Measurements from ENCODE around the gene CRKL. TPM values are rescaled to one million over a fixed set of nuclear protein-coding genes. Genes with fewer than 3 reads are reported as not detected.

The CRKL gene
- polyA plus RNA-seq, 1 of the 3 experiments (the other 2 are of a cell fraction) = 9.6 TPM

DNA sequence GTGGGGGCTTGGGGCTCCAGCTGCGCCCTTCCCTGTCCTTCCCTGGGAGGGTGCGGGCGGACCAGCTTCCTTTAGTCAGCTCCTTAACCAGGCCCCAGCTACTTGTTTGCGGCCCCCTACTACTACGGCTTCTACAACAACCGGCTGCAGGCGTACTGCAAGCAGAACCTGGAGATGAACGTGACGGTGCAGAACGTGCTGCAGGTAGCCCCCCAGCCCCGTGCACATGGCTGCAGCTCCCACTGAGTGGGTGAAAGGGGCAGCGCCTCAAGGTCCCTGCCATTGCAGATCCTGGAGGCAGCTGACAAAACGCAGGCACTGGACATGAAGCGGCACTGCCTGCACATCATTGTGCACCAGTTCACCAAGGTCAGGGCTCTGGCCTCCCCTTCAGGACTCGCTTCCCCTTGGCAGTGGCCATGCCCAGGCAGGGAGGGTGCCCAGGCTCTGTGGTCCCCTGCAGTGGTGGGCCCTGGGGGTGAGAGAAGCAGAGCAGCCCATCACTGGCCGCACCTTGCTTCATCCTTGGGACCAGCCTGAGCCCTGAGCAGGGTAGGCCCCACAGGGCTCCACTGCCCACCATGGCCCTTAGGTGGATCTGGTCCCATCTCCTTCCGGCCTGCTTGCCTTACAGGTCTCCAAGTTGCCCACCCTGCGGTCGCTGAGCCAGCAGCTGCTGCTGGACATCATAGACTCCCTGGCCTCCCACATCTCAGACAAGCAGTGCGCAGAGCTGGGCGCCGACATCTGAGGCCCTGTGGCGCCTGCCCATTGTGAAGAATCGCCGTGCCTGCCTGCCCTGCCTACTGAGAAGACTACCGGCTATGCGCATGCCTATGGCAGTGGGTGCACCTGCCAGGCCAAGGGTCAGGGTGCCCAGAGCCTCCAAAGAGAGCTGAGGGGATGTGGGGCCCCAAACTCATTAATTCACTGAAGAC, 79.7 kb downstream of the CRKL start:
- H3K4me3 ChIP-seq (ENCODE audit: low read depth in 2 of 2, low read length in 1 of 2) = no peak overlapping the region
- DNase-seq = no peak
- H2AFZ ChIP-seq (ENCODE audit: low read depth) = no peak overlapping the region
- no peak overlapping the region for H3K4me2 ChIP-seq
- H4K20me1 ChIP-seq (ENCODE audit: insufficient read depth) = 0 out of 2 replicates have a peak, but pooled peaks cover 5% of the 10 kb centered on the region
- H3K9me2 ChIP-seq = no peaks in the 10 kb centered on the region
- POLR2A ChIA-PET = interaction anchor here (1.2 to 1.4 kb wide), 2 partner anchors 15 to 18 kb away, joined by 3 to 6 read pairs; partner anchors contain the start of genes LZTR1 and P2RX6
- no peak overlapping the region for H3K9ac ChIP-seq
- H3K79me2 ChIP-seq (ENCODE audit: insufficient read depth) = peaks cover 21% of the 10 kb centered on the region
- TF ChIP-seq, protein P1, sequence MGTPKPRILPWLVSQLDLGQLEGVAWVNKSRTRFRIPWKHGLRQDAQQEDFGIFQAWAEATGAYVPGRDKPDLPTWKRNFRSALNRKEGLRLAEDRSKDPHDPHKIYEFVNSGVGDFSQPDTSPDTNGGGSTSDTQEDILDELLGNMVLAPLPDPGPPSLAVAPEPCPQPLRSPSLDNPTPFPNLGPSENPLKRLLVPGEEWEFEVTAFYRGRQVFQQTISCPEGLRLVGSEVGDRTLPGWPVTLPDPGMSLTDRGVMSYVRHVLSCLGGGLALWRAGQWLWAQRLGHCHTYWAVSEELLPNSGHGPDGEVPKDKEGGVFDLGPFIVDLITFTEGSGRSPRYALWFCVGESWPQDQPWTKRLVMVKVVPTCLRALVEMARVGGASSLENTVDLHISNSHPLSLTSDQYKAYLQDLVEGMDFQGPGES (IDR thresholded peaks at IDR 0.05; ENCODE audit: low read depth, low read length) = no peak
- TF ChIP-seq EZH2phosphoT487 (IDR thresholded peaks at IDR 0.05; ENCODE audit: borderline replicate concordance, low read depth) (no peak), RAD21 (IDR thresholded peaks at IDR 0.05; ENCODE audit: low read length) (no peak), RFX5 (IDR thresholded peaks at IDR 0.05; ENCODE audit: low read length) (no peak), POLR2AphosphoS5 (IDR thresholded peaks at IDR 0.05; ENCODE audit: low read depth, low read length) (no peak), FOXJ3 (CRISPR knock-in tag; IDR thresholded peaks at IDR 0.05) (no peak), NRF1 (IDR thresholded peaks at IDR 0.05; ENCODE audit: low read depth, low read length) (no peak), GABPA (IDR thresholded peaks at IDR 0.05; ENCODE audit: low read depth) (no peak), CHD2 (IDR thresholded peaks at IDR 0.05; ENCODE audit: low read length, partially characterized antibody) (no peak), NFIC (IDR thresholded peaks at IDR 0.05; ENCODE audit: borderline replicate concordance) (no peak), FOXM1 (IDR thresholded peaks at IDR 0.05; ENCODE audit: low read depth) (no peak), SMC3 (IDR thresholded peaks at IDR 0.05; ENCODE audit: low read depth, low read length) (no peak), SIN3A (IDR thresholded peaks at IDR 0.05; ENCODE audit: borderline replicate concordance, low read depth, low read length) (no peak), ELF1 (IDR thresholded peaks at IDR 0.05) (no peak)
- TF ChIP-seq, protein P2, sequence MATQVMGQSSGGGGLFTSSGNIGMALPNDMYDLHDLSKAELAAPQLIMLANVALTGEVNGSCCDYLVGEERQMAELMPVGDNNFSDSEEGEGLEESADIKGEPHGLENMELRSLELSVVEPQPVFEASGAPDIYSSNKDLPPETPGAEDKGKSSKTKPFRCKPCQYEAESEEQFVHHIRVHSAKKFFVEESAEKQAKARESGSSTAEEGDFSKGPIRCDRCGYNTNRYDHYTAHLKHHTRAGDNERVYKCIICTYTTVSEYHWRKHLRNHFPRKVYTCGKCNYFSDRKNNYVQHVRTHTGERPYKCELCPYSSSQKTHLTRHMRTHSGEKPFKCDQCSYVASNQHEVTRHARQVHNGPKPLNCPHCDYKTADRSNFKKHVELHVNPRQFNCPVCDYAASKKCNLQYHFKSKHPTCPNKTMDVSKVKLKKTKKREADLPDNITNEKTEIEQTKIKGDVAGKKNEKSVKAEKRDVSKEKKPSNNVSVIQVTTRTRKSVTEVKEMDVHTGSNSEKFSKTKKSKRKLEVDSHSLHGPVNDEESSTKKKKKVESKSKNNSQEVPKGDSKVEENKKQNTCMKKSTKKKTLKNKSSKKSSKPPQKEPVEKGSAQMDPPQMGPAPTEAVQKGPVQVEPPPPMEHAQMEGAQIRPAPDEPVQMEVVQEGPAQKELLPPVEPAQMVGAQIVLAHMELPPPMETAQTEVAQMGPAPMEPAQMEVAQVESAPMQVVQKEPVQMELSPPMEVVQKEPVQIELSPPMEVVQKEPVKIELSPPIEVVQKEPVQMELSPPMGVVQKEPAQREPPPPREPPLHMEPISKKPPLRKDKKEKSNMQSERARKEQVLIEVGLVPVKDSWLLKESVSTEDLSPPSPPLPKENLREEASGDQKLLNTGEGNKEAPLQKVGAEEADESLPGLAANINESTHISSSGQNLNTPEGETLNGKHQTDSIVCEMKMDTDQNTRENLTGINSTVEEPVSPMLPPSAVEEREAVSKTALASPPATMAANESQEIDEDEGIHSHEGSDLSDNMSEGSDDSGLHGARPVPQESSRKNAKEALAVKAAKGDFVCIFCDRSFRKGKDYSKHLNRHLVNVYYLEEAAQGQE (IDR thresholded peaks at IDR 0.05; ENCODE audit: low read depth, low read length) = no peak
- TF ChIP-seq, protein P3, sequence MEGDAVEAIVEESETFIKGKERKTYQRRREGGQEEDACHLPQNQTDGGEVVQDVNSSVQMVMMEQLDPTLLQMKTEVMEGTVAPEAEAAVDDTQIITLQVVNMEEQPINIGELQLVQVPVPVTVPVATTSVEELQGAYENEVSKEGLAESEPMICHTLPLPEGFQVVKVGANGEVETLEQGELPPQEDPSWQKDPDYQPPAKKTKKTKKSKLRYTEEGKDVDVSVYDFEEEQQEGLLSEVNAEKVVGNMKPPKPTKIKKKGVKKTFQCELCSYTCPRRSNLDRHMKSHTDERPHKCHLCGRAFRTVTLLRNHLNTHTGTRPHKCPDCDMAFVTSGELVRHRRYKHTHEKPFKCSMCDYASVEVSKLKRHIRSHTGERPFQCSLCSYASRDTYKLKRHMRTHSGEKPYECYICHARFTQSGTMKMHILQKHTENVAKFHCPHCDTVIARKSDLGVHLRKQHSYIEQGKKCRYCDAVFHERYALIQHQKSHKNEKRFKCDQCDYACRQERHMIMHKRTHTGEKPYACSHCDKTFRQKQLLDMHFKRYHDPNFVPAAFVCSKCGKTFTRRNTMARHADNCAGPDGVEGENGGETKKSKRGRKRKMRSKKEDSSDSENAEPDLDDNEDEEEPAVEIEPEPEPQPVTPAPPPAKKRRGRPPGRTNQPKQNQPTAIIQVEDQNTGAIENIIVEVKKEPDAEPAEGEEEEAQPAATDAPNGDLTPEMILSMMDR (IDR thresholded peaks at IDR 0.05) = no peak
- TF ChIP-seq, protein P4, sequence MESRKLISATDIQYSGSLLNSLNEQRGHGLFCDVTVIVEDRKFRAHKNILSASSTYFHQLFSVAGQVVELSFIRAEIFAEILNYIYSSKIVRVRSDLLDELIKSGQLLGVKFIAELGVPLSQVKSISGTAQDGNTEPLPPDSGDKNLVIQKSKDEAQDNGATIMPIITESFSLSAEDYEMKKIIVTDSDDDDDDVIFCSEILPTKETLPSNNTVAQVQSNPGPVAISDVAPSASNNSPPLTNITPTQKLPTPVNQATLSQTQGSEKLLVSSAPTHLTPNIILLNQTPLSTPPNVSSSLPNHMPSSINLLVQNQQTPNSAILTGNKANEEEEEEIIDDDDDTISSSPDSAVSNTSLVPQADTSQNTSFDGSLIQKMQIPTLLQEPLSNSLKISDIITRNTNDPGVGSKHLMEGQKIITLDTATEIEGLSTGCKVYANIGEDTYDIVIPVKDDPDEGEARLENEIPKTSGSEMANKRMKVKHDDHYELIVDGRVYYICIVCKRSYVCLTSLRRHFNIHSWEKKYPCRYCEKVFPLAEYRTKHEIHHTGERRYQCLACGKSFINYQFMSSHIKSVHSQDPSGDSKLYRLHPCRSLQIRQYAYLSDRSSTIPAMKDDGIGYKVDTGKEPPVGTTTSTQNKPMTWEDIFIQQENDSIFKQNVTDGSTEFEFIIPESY (IDR thresholded peaks at IDR 0.05; ENCODE audit: borderline replicate concordance, low read depth) = no peak
- peaks cover 7 to 57% of the 10 kb centered on the region in 2 experiments for H3K36me3 ChIP-seq (replicated peaks in 1 of 2; ENCODE audit: control insufficient read depth in 1 of 2, insufficient read depth in 2 of 2, low read length in 1 of 2)
- CTCF ChIA-PET = no interaction called here
- peaks cover 12 to 26% of the 10 kb centered on the region in 2 experiments; a peak in 3 of 4 replicates for H3K4me1 ChIP-seq (ENCODE audit: control insufficient read depth in 1 of 2, insufficient read depth in 2 of 2, low read depth in 1 of 2, low read length in 1 of 2)
- H3K27ac ChIP-seq (ENCODE audit: low read depth in 2 of 2, low read length in 1 of 2) = no peak overlapping the region
- no CpG with 5 or more reads among the region's 27 CpGs for WGBS (ENCODE audit: low lambda C conversion rate)
- H3K9me3 ChIP-seq = no peaks in the 10 kb centered on the region
- no peaks in the 10 kb centered on the region for H3K27me3 ChIP-seq (ENCODE audit: insufficient read depth)
- peaks cover 7% of the 10 kb centered on the region for H3F3A ChIP-seq (replicated peaks; ENCODE audit: insufficient read depth)
